WTC11 (cell line): Measurements from ENCODE around the gene NDUFS1. TPM values are rescaled to one million over a fixed set of nuclear protein-coding genes. Genes with fewer than 3 reads are reported as not detected.

ENCODE experiments used
- ATAC-seq: fragments of 200-7000 bp; cut with Tn5 transposase; 2 replicates; pipeline ENCODE4 v1.10.0; 2021; ENCODE audit warnings: mild to moderate bottlenecking, moderate library complexity
- CTCF ChIA-PET: fragments of 300-600 bp; sonication (Branson Sonifier 250); formaldehyde crosslinking; loops from one replicate; lab custom pipeline; 2021; ENCODE audit warnings: antibody characterized with exemption; lab: Charles Lee
- POLR2A ChIA-PET: fragments of 350-600 bp; sonication (Branson Sonifier 250); formaldehyde crosslinking; loops from one replicate; lab custom pipeline; 2021; ENCODE audit warnings: antibody characterized with exemption; lab: Charles Lee
- DNase-seq: peaks from one replicate; pipeline ENCODE4 v3.0.0; 2021; ENCODE audit warnings: low spot score
- H3K27ac Mint-ChIP-seq: 2 replicates; pipeline ENCODE4 v1.8.0; 2021; ENCODE audit warnings: mixed read lengths
- H3K27me3 Mint-ChIP-seq: 2 replicates; pipeline ENCODE4 v1.8.0; 2021; ENCODE audit warnings: low read depth, mild to moderate bottlenecking, moderate library complexity, mixed read lengths
- H3K36me3 Mint-ChIP-seq: 2 replicates; pipeline ENCODE4 v1.8.0; 2021; ENCODE audit warnings: mixed read lengths
- H3K4me1 Mint-ChIP-seq: 2 replicates; pipeline ENCODE4 v1.8.0; 2022; ENCODE audit warnings: mixed read lengths
- H3K4me3 Mint-ChIP-seq: 2 replicates; pipeline ENCODE4 v1.8.0; 2021; ENCODE audit warnings: mild to moderate bottlenecking, moderate library complexity, mixed read lengths
- H3K9me3 Mint-ChIP-seq: 2 replicates; pipeline ENCODE4 v1.8.0; 2021; ENCODE audit warnings: mixed read lengths
- FOXJ3 ChIP-seq: sonication (generic); formaldehyde crosslinking; IDR thresholded peaks from 2 replicates; pipeline ENCODE4 v1.9.0; 2021; ENCODE audit warnings: missing genetic modification reagents, mild to moderate bottlenecking, borderline replicate concordance
- FOXK1 ChIP-seq: sonication (generic); formaldehyde crosslinking; IDR thresholded peaks from 2 replicates; pipeline ENCODE4 v1.8.0; 2022; ENCODE audit warnings: mild to moderate bottlenecking, moderate library complexity, missing genetic modification reagents
- GTF2I ChIP-seq: fragments of 250-450 bp; sonication (Bioruptor Pico); conservative IDR thresholded peaks from 2 replicates; pipeline ENCODE4 v1.4.0; 2021; ENCODE audit warnings: mild to moderate bottlenecking
- HMGA2 ChIP-seq: fragments of 250-450 bp; sonication (Bioruptor Pico); IDR thresholded peaks from 2 replicates; pipeline ENCODE4 v1.4.0; 2021; ENCODE audit warnings: mild to moderate bottlenecking, moderate library complexity
- JAZF1 ChIP-seq: fragments of 250-450 bp; sonication (Bioruptor Pico); IDR thresholded peaks from 2 replicates; pipeline ENCODE4 v1.9.0; 2021; ENCODE audit warnings: moderate library complexity, mild to moderate bottlenecking, inconsistent platforms
- JUN ChIP-seq: sonication (generic); formaldehyde crosslinking; IDR thresholded peaks from 2 replicates; pipeline ENCODE4 v1.8.0; 2023; ENCODE audit warnings: mild to moderate bottlenecking, missing genetic modification reagents
- MYBL2 ChIP-seq: sonication (generic); formaldehyde crosslinking; IDR thresholded peaks from 2 replicates; pipeline ENCODE4 v1.8.1; 2023; ENCODE audit warnings: mild to moderate bottlenecking, moderate library complexity, missing genetic modification reagents
- NFYB ChIP-seq: sonication (generic); formaldehyde crosslinking; conservative IDR thresholded peaks from 2 replicates; pipeline ENCODE4 v1.8.0; 2022; ENCODE audit warnings: low read depth, missing genetic modification reagents
- NR3C1 ChIP-seq: sonication (generic); formaldehyde crosslinking; conservative IDR thresholded peaks from 2 replicates; pipeline ENCODE4 v1.8.1; 2023; ENCODE audit warnings: low read depth, mild to moderate bottlenecking, missing genetic modification reagents
- SOX15 ChIP-seq: fragments of 250-450 bp; sonication (Bioruptor Pico); IDR thresholded peaks from 2 replicates; pipeline ENCODE4 v1.9.0; 2021; ENCODE audit warnings: mild to moderate bottlenecking
- STAT6 ChIP-seq: sonication (generic); formaldehyde crosslinking; conservative IDR thresholded peaks from 2 replicates; pipeline ENCODE4 v1.8.1; 2023; ENCODE audit warnings: mild to moderate bottlenecking, low read depth, missing genetic modification reagents, moderate library complexity
- USF1 ChIP-seq: sonication (generic); formaldehyde crosslinking; IDR thresholded peaks from 2 replicates; pipeline ENCODE4 v1.8.0; 2022; ENCODE audit warnings: mild to moderate bottlenecking, missing genetic modification reagents
- ZNF138 ChIP-seq: sonication (generic); formaldehyde crosslinking; conservative IDR thresholded peaks from 2 replicates; pipeline ENCODE4 v1.8.1; 2022; ENCODE audit warnings: mild to moderate bottlenecking, moderate library complexity, missing genetic modification reagents
- ZNF396 ChIP-seq: fragments of 250-450 bp; sonication (Bioruptor Pico); IDR thresholded peaks from 2 replicates; pipeline ENCODE4 v1.8.0; 2021; ENCODE audit warnings: mild to moderate bottlenecking, moderate library complexity, borderline replicate concordance
- ZNF425 ChIP-seq: fragments of 250-450 bp; sonication (Bioruptor Pico); conservative IDR thresholded peaks from 2 replicates; pipeline ENCODE4 v1.9.0; 2021; ENCODE audit warnings: mild to moderate bottlenecking
- total RNA-seq: library from RNA; stranded (reverse); gene quantifications from 3 replicates; pipeline ENCODE4 v1.2.3, GENCODE V29; 2021
- TF ChIP-seq, protein P1 (sequence below): sonication (generic); formaldehyde crosslinking; IDR thresholded peaks from 2 replicates; pipeline ENCODE4 v1.8.1; 2023; ENCODE audit warnings: mild to moderate bottlenecking, missing genetic modification reagents, moderate library complexity
- TF ChIP-seq, protein P2 (sequence below): sonication (generic); formaldehyde crosslinking; IDR thresholded peaks from 2 replicates; pipeline ENCODE4 v1.8.0; 2022; ENCODE audit warnings: mild to moderate bottlenecking, missing genetic modification reagents
- TF ChIP-seq, protein P3 (sequence below): fragments of 250-450 bp; sonication (Bioruptor Pico); IDR thresholded peaks from 2 replicates; pipeline ENCODE4 v1.9.0; 2021; ENCODE audit warnings: mild to moderate bottlenecking
- TF ChIP-seq, protein P4 (sequence below): sonication (generic); formaldehyde crosslinking; IDR thresholded peaks from 2 replicates; pipeline ENCODE4 v1.8.0; 2023; ENCODE audit warnings: missing genetic modification reagents
- TF ChIP-seq, protein P5 (sequence below): fragments of 250-450 bp; sonication (Bioruptor Pico); IDR thresholded peaks from 2 replicates; pipeline ENCODE4 v1.9.0; 2021; ENCODE audit warnings: mild to moderate bottlenecking, borderline replicate concordance

Gene NDUFS1
- total RNA-seq, 1 experiment from 2014 or later, result 106 TPM

GRCh38 chr2:206098471-206098870 is 60.8 kb downstream of the NDUFS1 start:
- Mint-ChIP-seq H3K4me3 (no peak overlapping the region), H3K9me3 (no peaks in the 10 kb centered on the region), H3K27me3 (no peaks in the 10 kb centered on the region), H3K4me1 (peaks cover 9% of the 10 kb centered on the region), H3K27ac (no peak overlapping the region), H3K36me3 (no peaks in the 10 kb centered on the region)
- DNase-seq (no peak), ATAC-seq (no peak)
- TF ChIP-seq SOX15 (no peak), HMGA2 (CRISPR knock-in tag) (no peak), NFYB (CRISPR knock-in tag) (no peak), FOXJ3 (CRISPR knock-in tag) (no peak), GTF2I (CRISPR knock-in tag) (no peak), ZNF425 (no peak), ZNF138 (CRISPR knock-in tag) (no peak)
- TF ChIP-seq, protein P1, sequence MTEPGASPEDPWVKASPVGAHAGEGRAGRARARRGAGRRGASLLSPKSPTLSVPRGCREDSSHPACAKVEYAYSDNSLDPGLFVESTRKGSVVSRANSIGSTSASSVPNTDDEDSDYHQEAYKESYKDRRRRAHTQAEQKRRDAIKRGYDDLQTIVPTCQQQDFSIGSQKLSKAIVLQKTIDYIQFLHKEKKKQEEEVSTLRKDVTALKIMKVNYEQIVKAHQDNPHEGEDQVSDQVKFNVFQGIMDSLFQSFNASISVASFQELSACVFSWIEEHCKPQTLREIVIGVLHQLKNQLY (CRISPR knock-in tag), result no peak
- TF ChIP-seq, protein P2, sequence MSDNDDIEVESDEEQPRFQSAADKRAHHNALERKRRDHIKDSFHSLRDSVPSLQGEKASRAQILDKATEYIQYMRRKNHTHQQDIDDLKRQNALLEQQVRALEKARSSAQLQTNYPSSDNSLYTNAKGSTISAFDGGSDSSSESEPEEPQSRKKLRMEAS, result no peak
- TF ChIP-seq, protein P3, sequence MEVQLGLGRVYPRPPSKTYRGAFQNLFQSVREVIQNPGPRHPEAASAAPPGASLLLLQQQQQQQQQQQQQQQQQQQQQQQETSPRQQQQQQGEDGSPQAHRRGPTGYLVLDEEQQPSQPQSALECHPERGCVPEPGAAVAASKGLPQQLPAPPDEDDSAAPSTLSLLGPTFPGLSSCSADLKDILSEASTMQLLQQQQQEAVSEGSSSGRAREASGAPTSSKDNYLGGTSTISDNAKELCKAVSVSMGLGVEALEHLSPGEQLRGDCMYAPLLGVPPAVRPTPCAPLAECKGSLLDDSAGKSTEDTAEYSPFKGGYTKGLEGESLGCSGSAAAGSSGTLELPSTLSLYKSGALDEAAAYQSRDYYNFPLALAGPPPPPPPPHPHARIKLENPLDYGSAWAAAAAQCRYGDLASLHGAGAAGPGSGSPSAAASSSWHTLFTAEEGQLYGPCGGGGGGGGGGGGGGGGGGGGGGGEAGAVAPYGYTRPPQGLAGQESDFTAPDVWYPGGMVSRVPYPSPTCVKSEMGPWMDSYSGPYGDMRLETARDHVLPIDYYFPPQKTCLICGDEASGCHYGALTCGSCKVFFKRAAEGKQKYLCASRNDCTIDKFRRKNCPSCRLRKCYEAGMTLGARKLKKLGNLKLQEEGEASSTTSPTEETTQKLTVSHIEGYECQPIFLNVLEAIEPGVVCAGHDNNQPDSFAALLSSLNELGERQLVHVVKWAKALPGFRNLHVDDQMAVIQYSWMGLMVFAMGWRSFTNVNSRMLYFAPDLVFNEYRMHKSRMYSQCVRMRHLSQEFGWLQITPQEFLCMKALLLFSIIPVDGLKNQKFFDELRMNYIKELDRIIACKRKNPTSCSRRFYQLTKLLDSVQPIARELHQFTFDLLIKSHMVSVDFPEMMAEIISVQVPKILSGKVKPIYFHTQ (CRISPR knock-in tag), result no peak
- TF ChIP-seq, protein P4, sequence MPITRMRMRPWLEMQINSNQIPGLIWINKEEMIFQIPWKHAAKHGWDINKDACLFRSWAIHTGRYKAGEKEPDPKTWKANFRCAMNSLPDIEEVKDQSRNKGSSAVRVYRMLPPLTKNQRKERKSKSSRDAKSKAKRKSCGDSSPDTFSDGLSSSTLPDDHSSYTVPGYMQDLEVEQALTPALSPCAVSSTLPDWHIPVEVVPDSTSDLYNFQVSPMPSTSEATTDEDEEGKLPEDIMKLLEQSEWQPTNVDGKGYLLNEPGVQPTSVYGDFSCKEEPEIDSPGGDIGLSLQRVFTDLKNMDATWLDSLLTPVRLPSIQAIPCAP, result no peak
- POLR2A ChIA-PET, result interaction anchor here (0.6 kb wide), 1 partner anchor 61 kb away, joined by 3 read pairs; the partner anchor contains the start of gene NDUFS1
- CTCF ChIA-PET, result no interaction called here

DNA sequence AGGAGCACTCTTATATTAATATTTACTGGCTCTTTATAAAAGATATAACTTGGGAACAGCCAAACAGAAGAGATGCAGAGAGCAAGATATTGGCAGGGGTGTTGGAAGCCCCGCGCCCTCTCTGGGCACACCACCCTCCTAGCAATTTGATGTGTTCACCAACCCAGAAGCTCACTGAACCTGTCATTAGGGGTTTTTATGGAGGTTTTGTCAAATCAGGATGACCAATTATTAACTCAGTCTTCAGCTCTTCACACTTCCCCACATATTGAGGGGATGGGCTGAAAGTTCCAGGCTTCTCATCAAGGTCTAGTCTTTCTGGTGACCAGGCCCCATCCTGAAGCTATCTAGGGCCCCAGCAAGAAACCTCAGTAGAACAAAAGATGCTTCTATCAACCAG is 62.4 kb downstream of the NDUFS1 start:
- no peak overlapping the region for H3K4me3 Mint-ChIP-seq
- CTCF ChIA-PET, result interaction anchor here (1.0 to 1.2 kb wide), 2 partner anchors 57 to 171 kb away, joined by 3 read pairs; no protein-coding TSS in a partner anchor
- ATAC-seq, result no peak
- H3K36me3 Mint-ChIP-seq, result no peaks in the 10 kb centered on the region
- peaks cover 16% of the 10 kb centered on the region for H3K4me1 Mint-ChIP-seq
- H3K27ac Mint-ChIP-seq, result no peak overlapping the region
- POLR2A ChIA-PET, result interaction anchor here (0.6 to 1.7 kb wide), 2 partner anchors 13 to 124 kb away, joined by 3 read pairs; no protein-coding TSS in a partner anchor
- H3K9me3 Mint-ChIP-seq, result no peaks in the 10 kb centered on the region
- DNase-seq, result no peak
- no peaks in the 10 kb centered on the region for H3K27me3 Mint-ChIP-seq
- TF ChIP-seq STAT6, result no peak
- TF ChIP-seq JUN (CRISPR knock-in tag), result no peak
- TF ChIP-seq USF1 (CRISPR knock-in tag), result no peak
- TF ChIP-seq NR3C1 (CRISPR knock-in tag), result no peak
- TF ChIP-seq MYBL2 (CRISPR knock-in tag), result no peak
- no peak for TF ChIP-seq JAZF1
- TF ChIP-seq ZNF396 (CRISPR knock-in tag), result no peak
- TF ChIP-seq, protein P5, sequence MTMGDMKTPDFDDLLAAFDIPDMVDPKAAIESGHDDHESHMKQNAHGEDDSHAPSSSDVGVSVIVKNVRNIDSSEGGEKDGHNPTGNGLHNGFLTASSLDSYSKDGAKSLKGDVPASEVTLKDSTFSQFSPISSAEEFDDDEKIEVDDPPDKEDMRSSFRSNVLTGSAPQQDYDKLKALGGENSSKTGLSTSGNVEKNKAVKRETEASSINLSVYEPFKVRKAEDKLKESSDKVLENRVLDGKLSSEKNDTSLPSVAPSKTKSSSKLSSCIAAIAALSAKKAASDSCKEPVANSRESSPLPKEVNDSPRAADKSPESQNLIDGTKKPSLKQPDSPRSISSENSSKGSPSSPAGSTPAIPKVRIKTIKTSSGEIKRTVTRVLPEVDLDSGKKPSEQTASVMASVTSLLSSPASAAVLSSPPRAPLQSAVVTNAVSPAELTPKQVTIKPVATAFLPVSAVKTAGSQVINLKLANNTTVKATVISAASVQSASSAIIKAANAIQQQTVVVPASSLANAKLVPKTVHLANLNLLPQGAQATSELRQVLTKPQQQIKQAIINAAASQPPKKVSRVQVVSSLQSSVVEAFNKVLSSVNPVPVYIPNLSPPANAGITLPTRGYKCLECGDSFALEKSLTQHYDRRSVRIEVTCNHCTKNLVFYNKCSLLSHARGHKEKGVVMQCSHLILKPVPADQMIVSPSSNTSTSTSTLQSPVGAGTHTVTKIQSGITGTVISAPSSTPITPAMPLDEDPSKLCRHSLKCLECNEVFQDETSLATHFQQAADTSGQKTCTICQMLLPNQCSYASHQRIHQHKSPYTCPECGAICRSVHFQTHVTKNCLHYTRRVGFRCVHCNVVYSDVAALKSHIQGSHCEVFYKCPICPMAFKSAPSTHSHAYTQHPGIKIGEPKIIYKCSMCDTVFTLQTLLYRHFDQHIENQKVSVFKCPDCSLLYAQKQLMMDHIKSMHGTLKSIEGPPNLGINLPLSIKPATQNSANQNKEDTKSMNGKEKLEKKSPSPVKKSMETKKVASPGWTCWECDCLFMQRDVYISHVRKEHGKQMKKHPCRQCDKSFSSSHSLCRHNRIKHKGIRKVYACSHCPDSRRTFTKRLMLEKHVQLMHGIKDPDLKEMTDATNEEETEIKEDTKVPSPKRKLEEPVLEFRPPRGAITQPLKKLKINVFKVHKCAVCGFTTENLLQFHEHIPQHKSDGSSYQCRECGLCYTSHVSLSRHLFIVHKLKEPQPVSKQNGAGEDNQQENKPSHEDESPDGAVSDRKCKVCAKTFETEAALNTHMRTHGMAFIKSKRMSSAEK (CRISPR knock-in tag), result no peak
- no peak for TF ChIP-seq FOXK1
